K562 (cell line): ENCODE results near the gene FLVCR2. TPM values are rescaled to one million over a fixed set of nuclear protein-coding genes. Genes with fewer than 3 reads are reported as not detected.

Source experiments
- ATAC-seq: fragments of 200-7000 bp; cut with Tn5 transposase; 3 replicates; pipeline ENCODE4 v1.9.1; 2020; ENCODE audit warnings: moderate library complexity
- BruUV-seq: library from RNA; stranded (reverse); fragments of 400-500 nt; replicated peaks from 2 replicates; lab custom pipeline; 2021; lab: Mats Ljungman, UMichigan
- CTCF ChIA-PET: fragments of 300-600 bp; formaldehyde crosslinking; extraction: SDS; loops from one replicate; lab custom pipeline; 2021; ENCODE audit warnings: low intra/inter-chr PET ratio; lab: Yijun Ruan, JAX
- POLR2A ChIA-PET: fragments of 300-600, 350-650 bp; sonication (Branson Sonifier 250); formaldehyde crosslinking; extraction: SDS; loops from one replicate; lab custom pipeline; 2021; ENCODE audit warnings: antibody characterized with exemption, inconsistent platforms; lab: Yijun Ruan, JAX
- DNase-seq, 4 experiments: peaks; one replicate each; pipeline versions ENCODE4 v3.0.0 to v3.0.0-alpha.2; 2011 to 2018; ENCODE audit warnings: low spot score in 3 of 4, mixed read lengths in 3 of 4; ENCODE audit errors: extremely low read depth in 1 of 4
- FAIRE-seq: peaks from 2 replicates; lab custom pipeline; 2011; peaks lifted over from hg19 to GRCh38; lab: Jason Lieb, UNC
- H2AFZ ChIP-seq: 2 replicates; pipeline ENCODE4 v1.6.0; 2011; ENCODE audit warnings: low read depth, low read length, control low read depth, inconsistent platforms
- H3K27ac ChIP-seq: fragments of 200-600 bp; 3 replicates; pipeline ENCODE4 v1.8.0; 2011; ENCODE audit warnings: low read depth, mild to moderate bottlenecking, control low read depth, inconsistent platforms, low read length, moderate library complexity, mixed read lengths; ENCODE audit errors: extremely low read depth
- H3K27me3 ChIP-seq, 2 experiments: fragments of 300-600 bp in 1 of 2; 2 replicates in 1 of 2; 3 replicates in 1 of 2; pipeline versions ENCODE4 v1.6.0 to v1.8.0; 2011; ENCODE audit warnings: inconsistent platforms in 2 of 2, low read length in 2 of 2, mild to moderate bottlenecking in 1 of 2, mixed read lengths in 1 of 2, moderate library complexity in 1 of 2; ENCODE audit not compliant: control insufficient read depth in 2 of 2, insufficient read depth in 2 of 2
- H3K36me3 ChIP-seq: fragments of 300-600 bp; 3 replicates; pipeline ENCODE4 v1.8.0; 2011; ENCODE audit warnings: mild to moderate bottlenecking, low read length, inconsistent platforms; ENCODE audit not compliant: control insufficient read depth, insufficient read depth
- H3K4me1 ChIP-seq, 2 experiments: fragments of 200-600 bp in 1 of 2; replicated peaks in 1 of 2; 2 replicates in 1 of 2; 3 replicates in 1 of 2; pipeline versions ENCODE4 v1.5.1 to v1.8.0; 2011; ENCODE audit warnings: inconsistent platforms in 2 of 2, low read length in 2 of 2, mild to moderate bottlenecking in 1 of 2, mixed read lengths in 1 of 2, moderate library complexity in 1 of 2; ENCODE audit not compliant: control insufficient read depth in 2 of 2, insufficient read depth in 2 of 2
- H3K4me2 ChIP-seq: 2 replicates; pipeline ENCODE4 v1.6.1; 2011; ENCODE audit warnings: low read length, control low read depth, inconsistent platforms, mixed read lengths; ENCODE audit not compliant: insufficient read depth
- H3K4me3 ChIP-seq: fragments of 200-600 bp; sonication (generic), shearing (Covaris generic); 2 replicates; pipeline ENCODE4 v1.5.1; 2016; ENCODE audit warnings: control low read depth, inconsistent platforms
- H3K79me2 ChIP-seq: fragments of 200-600 bp; 3 replicates; pipeline ENCODE4 v1.8.0; 2011; ENCODE audit warnings: low read length, inconsistent platforms; ENCODE audit not compliant: control insufficient read depth, insufficient read depth
- H3K9ac ChIP-seq, 2 experiments: 2 replicates each; pipeline versions ENCODE4 v1.6.0 to v1.6.1; 2011; ENCODE audit warnings: low read depth in 2 of 2, low read length in 2 of 2, control low read depth in 1 of 2, inconsistent platforms in 1 of 2, mild to moderate bottlenecking in 1 of 2, mixed read lengths in 1 of 2; ENCODE audit not compliant: insufficient read depth in 1 of 2
- H3K9me1 ChIP-seq: one replicate; pipeline ENCODE4 v1.6.0; 2011; ENCODE audit warnings: inconsistent platforms, mild to moderate bottlenecking, low read length, moderate library complexity; ENCODE audit not compliant: control insufficient read depth, insufficient read depth
- H3K9me3 ChIP-seq: replicated peaks from 2 replicates; pipeline ENCODE4 v1.5.1; 2011; ENCODE audit warnings: low read depth, low read length, inconsistent platforms; ENCODE audit not compliant: control insufficient read depth, insufficient read depth
- H4K20me1 ChIP-seq: replicated peaks from 2 replicates; pipeline ENCODE4 v1.6.1; 2011; ENCODE audit warnings: low read length, inconsistent platforms, mixed read lengths; ENCODE audit not compliant: control insufficient read depth, insufficient read depth
- CBFB ChIP-seq: sonication (generic); formaldehyde crosslinking; IDR thresholded peaks from 2 replicates; pipeline ENCODE4 v1.4.0; 2020; ENCODE audit warnings: mild to moderate bottlenecking, missing genetic modification reagents
- EWSR1 ChIP-seq: fragments of 450-650 bp; IDR thresholded peaks from 2 replicates; pipeline ENCODE4 v1.6.1; 2018; ENCODE audit warnings: borderline replicate concordance, mild to moderate bottlenecking, low read depth, moderate library complexity; ENCODE audit not compliant: partially characterized antibody
- MTA2 ChIP-seq: fragments of 450-650 bp; IDR thresholded peaks from 2 replicates; pipeline ENCODE4 v1.6.1; 2016; ENCODE audit warnings: low read depth
- PHF20 ChIP-seq: fragments of 450-650 bp; IDR thresholded peaks from 2 replicates; pipeline ENCODE4 v1.6.1; 2018; ENCODE audit not compliant: partially characterized antibody
- RB1 ChIP-seq: fragments of 450-650 bp; IDR thresholded peaks from 2 replicates; pipeline ENCODE4 v1.6.1; 2017; ENCODE audit warnings: low read depth, mild to moderate bottlenecking
- RBM34 ChIP-seq: fragments of 200-400 bp; formaldehyde crosslinking; IDR thresholded peaks from 2 replicates; pipeline ENCODE4 v1.6.1; 2018; ENCODE audit warnings: low read length, borderline replicate concordance; ENCODE audit not compliant: insufficient read depth
- ZNF384 ChIP-seq: IDR thresholded peaks from 2 replicates; pipeline ENCODE4 v1.6.1; 2012; ENCODE audit warnings: low read depth, low read length, improper control_type of control experiment
- ZNF707 ChIP-seq: fragments of 250-450 bp; sonication (Bioruptor Pico); conservative IDR thresholded peaks from 2 replicates; pipeline ENCODE4 v1.8.0; 2022; ENCODE audit warnings: inconsistent platforms, mild to moderate bottlenecking, moderate library complexity
- WGBS: fragments of 100-300 bp; shearing (Covaris generic); methylation state at CpG from one replicate; pipeline ENCODE4 v1.1.6; 2016; ENCODE audit warnings: low coverage, mixed read lengths; ENCODE audit not compliant: insufficient coverage; ENCODE audit errors: missing lambda C conversion rate; 5-methylcytosine and 5-hydroxymethylcytosine counted together
- in situ Hi-C: fragments of 300-500 bp; cut with MboI; formaldehyde crosslinking; loops from 4 replicates; pipeline ENCODE4 v1.15.0; 2018; ENCODE audit warnings: inconsistent platforms, mixed read lengths
- intact Hi-C: fragments of 100-400 bp; cut with micrococcal nuclease; formaldehyde crosslinking; loops from 2 replicates; pipeline ENCODE4 v1.14.2; 2022
- polyA plus RNA-seq, 8 experiments: library from polyadenylated mRNA; depleted of rRNA in 4 of 8; stranded (reverse) in 5 of 8; unstranded in 3 of 8; fragments of >200 nt; fragmentation: Nextera tagmentation in 2 of 8; fragmentation: Illumina TruSeq in 1 of 8; extraction: Ambion mirVana in 2 of 8; extraction: Trizol in 1 of 8; gene quantifications; 2 replicates each; pipeline versions ENCODE4 v1.2.1 to v1.2.3, GENCODE V29; 2011 to 2014; ENCODE audit warnings: inconsistent platforms in 1 of 8, missing spikeins in 1 of 8
- total RNA-seq, 7 experiments: library from RNA; depleted of rRNA in 6 of 7; stranded (reverse); fragments of >200 nt in 6 of 7; fragmentation: Illumina TruSeq in 2 of 7; extraction: Trizol in 2 of 7; gene quantifications; 2 replicates each; pipeline versions ENCODE4 v1.2.1 to v1.2.3, GENCODE V29; 2011 to 2021; ENCODE audit warnings: low replicate concordance in 1 of 7
- TF ChIP-seq, protein P1 (sequence below): fragments of 200-800 bp; sonication (Bioruptor generic); IDR thresholded peaks from 2 replicates; pipeline ENCODE4 v1.6.1; 2017; ENCODE audit warnings: missing genetic modification characterization, missing compliant biosample characterization
- TF ChIP-seq, protein P2 (sequence below): sonication (generic); formaldehyde crosslinking; IDR thresholded peaks from 2 replicates; pipeline ENCODE4 v1.8.1; 2023; ENCODE audit warnings: mild to moderate bottlenecking, missing genetic modification reagents

The FLVCR2 gene
- total and polyA plus RNA-seq, 9 of the 15 experiments (the other 6 are each of a cell fraction or from before 2014, with no cell fraction given) = 1.5 TPM; not detected in 8

DNA sequence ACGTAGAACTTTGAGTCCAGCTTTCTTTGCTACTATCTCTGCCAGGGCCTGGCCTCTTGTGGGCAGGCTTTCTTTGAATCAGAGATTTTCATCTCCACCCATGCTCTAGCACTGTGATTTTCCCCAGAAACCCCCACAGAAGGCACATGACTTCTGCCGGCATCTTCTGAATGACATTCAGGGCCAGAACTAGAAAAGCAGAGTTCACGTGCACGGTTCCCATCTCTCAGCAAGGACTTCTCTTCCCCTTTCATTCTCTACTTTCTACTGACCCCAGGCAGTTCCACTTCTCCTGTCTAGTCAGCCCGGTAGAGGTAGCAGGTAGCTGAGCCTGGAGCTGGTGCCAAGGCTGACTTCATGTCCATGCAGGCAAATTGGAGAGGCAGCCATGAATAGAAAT lies 29.3 kb upstream of the FLVCR2 start:
- CTCF ChIA-PET = no interaction called here
- no peak overlapping the region for H3K4me3 ChIP-seq
- H3K4me1 ChIP-seq = peaks cover 0 to 5% of the 10 kb centered on the region in 2 experiments; a peak in 2 of 5 replicates
- POLR2A ChIA-PET = no interaction called here
- in situ Hi-C loops = no loop called here
- ATAC-seq = no peak
- FAIRE-seq = no peak
- H3K27ac ChIP-seq = no peak overlapping the region
- TF ChIP-seq RBM34 = no peak
- TF ChIP-seq, protein P1, sequence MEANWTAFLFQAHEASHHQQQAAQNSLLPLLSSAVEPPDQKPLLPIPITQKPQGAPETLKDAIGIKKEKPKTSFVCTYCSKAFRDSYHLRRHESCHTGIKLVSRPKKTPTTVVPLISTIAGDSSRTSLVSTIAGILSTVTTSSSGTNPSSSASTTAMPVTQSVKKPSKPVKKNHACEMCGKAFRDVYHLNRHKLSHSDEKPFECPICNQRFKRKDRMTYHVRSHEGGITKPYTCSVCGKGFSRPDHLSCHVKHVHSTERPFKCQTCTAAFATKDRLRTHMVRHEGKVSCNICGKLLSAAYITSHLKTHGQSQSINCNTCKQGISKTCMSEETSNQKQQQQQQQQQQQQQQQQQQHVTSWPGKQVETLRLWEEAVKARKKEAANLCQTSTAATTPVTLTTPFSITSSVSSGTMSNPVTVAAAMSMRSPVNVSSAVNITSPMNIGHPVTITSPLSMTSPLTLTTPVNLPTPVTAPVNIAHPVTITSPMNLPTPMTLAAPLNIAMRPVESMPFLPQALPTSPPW = no peak
- no peak for TF ChIP-seq ZNF384
- no peak for TF ChIP-seq PHF20
- no peak for TF ChIP-seq RB1
- no peak for TF ChIP-seq MTA2
- no peak for TF ChIP-seq EWSR1
- TF ChIP-seq, protein P2, sequence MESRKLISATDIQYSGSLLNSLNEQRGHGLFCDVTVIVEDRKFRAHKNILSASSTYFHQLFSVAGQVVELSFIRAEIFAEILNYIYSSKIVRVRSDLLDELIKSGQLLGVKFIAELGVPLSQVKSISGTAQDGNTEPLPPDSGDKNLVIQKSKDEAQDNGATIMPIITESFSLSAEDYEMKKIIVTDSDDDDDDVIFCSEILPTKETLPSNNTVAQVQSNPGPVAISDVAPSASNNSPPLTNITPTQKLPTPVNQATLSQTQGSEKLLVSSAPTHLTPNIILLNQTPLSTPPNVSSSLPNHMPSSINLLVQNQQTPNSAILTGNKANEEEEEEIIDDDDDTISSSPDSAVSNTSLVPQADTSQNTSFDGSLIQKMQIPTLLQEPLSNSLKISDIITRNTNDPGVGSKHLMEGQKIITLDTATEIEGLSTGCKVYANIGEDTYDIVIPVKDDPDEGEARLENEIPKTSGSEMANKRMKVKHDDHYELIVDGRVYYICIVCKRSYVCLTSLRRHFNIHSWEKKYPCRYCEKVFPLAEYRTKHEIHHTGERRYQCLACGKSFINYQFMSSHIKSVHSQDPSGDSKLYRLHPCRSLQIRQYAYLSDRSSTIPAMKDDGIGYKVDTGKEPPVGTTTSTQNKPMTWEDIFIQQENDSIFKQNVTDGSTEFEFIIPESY (CRISPR knock-in tag) = no peak
- no peak for TF ChIP-seq CBFB (CRISPR knock-in tag)
- TF ChIP-seq ZNF707 (CRISPR knock-in tag) = no peak
- H3K36me3 ChIP-seq = no peaks in the 10 kb centered on the region
- no peak overlapping the region for H2AFZ ChIP-seq
- peaks cover 2 to 39% of the 10 kb centered on the region in 2 experiments; a peak in 3 of 5 replicates for H3K27me3 ChIP-seq
- H4K20me1 ChIP-seq = no peaks in the 10 kb centered on the region
- no peak overlapping the region for H3K4me2 ChIP-seq
- intact Hi-C loops = no loop called here
- no peak overlapping the region for H3K9ac ChIP-seq
- H3K9me1 ChIP-seq = no peaks in the 10 kb centered on the region
- BruUV-seq = no TSS peak
- no peak for DNase-seq
- H3K9me3 ChIP-seq = no peaks in the 10 kb centered on the region
- 2% methylated on average over 5 of the region's 5 CpGs for WGBS
- H3K79me2 ChIP-seq = no peaks in the 10 kb centered on the region
